Activated effector memory CD4-positive, alpha-beta T cell treated with Interleukin-2 at 50 U/mL for 16 hours (primary cell): ENCODE results near the gene TTI1.

Experiments used
- DNase-seq: peaks from one replicate; pipeline ENCODE4 v3.0.0-alpha.2; 2020

TTI1 gene

DNA sequence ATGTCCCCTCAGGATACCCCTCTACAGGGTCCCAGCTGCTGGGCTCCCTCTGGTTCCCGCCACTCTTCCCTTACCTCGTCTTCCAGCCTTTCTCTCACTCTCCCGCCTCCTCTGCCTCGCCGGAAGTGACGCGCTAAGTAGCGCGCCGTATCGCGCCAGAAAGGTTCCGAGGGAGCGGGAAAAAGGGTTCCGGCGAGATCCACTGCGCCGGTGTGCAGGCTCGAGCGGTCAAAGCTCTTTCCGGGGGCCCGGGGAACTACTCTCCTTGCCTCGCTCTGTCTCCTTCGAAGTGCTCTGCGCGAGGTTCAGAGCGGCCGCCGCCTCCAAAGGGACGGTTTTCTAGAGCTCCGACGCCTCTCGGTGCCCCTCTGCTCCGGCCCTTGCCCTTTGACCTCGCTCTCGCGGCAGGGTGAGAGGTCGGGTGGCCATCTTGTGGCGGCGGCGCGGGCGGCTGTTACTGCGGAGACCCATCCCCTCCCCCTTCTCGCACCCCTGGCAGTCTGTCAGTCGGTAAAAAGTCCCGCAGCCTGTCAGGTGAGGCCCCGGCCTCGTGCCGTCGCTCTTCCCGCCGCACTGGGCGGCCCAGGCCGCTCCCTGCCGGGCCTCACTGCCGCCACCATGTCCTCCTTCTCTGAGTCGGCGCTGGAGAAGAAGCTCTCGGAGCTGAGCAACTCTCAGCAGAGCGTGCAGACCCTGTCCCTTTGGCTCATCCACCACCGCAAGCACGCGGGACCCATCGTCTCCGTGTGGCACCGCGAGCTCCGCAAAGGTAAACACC, at the start of gene TTI1, which contains the start of gene RPRD1B:
TTI1 (minus strand) TSS at position 127 of the 778 bp plus-strand sequence. CDS start 19,640 bp downstream, outside the sequence.
RPRD1B (plus strand) TSS at position 417 of the 778 bp plus-strand sequence; CDS start at position 619, 202 bp downstream.
- peak; percentile 83 for DNase-seq

- DNase-seq: no peak
Measured at GRCh38 chr20:38082894-38083293, 49.6 kb upstream of the TTI1 start.

DNA sequence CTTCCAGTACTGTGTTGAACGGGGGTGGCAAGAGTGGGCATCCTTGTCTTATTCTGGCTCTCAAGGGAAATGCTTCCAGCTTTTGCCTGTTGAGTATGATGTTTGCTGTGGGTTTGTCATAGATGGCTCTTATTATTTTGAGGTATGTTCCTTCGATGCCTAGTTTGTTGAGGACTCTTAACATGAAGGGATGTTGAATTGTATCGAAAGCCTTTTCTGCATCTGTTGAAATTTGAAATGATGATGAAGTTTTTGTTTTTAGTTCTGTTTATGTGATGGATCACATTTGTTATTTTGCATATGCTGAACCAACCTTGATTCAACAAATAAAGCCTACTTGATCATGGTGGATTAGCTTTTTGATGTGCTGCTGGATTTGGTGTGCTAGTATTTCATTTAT, 48.3 kb upstream of the TTI1 start:
- DNase-seq: no peak

DNA sequence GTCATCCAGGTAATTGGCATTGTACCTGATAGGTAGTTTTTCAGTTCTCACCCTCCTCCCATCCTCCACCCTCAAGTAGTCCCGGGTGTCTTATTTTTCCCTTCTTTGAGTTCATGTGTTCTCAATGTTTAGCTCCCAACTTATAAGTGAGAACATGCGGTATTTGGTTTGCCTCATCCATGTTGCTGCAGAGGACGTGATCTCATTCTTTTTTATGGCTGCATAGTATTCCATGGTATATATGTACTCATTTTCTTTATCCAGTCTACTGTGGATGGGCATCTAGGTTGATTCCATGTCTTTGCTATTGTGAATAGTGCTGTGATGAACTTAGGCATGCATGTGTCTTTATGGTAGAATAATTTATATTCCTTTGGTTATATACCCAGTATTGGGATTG, 46.1 kb upstream of the TTI1 start:
- DNase-seq: no peak

DNA sequence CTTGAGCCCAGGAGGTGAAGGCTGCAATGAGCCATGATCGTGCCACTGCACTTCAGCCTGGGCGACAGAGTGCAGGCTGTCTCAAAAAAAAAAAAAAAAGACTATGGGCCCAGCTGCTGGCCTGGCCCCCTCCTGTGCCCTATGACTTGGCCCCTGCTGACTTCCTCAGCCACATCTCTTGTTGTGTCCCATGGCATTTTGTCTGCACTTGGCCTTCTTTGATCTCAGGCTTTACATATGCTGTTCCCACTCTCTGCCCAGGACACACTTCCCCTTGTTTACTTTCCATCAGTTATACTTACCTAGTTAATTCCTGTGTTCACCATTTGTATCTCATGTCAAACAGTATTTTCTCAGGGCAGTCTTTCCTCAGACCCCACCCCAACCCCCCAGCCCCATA, 44.8 kb upstream of the TTI1 start:
- no peak for DNase-seq

DNA sequence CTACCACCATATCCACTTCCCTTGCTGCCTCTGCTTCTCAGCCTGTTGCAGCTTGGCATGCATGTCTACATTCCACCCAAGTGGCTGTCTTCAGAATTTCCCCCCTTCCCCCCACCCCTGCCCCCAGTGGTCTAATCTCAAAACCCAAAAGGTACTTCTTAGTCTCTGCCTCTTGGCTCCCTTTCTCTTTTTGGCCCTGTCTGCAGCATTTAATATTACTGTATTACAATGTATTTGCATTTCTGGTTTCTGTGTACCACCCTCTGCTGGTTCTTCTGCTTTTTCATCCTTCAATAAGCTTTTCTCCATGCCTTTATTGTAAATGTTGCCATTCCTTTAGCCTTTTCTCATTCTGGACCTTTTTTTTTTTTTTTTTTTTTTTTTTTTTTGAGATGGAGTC, 43.3 kb upstream of the TTI1 start:
- DNase-seq: no peak

GRCh38 chr20:38075161-38075998, 42.1 kb upstream of the TTI1 start:
- DNase-seq: no peak

DNA sequence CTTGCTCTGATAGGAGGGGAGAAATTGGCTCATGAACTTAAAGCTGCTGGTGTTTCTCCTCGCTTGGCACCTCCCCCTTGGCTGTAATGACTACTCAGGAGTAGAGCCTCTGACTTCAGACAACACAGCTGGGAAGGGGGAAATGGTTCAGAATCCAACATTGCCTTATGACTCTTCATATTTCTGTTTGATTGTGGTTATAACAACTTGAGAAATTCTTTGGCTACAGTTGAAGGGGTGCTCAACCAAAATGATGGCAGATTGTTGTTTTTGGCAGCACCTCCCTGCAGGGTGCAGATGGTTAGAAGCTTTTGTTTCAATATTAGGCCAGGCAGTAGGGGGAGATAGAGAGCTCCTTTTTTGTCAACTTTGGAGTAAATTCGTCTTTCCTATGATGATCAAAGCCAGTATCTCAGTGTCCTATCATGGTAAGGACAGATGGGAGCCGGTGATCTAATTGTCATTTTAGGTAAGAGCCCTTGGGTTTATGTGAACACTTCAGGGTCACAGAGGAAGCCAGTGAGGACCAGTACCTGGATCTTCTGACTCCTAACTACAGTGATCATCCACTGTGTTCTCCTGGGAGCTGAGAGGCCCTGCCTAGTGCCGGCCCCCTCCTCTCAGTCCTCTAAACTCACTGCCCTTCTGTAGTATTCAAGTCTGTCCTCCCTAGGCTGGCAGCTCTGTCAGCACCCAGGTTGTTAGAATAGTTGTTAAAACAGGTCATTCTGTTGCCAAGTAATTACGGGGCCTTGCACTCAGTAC, 40.2 kb upstream of the TTI1 start:
- DNase-seq: no peak

DNA sequence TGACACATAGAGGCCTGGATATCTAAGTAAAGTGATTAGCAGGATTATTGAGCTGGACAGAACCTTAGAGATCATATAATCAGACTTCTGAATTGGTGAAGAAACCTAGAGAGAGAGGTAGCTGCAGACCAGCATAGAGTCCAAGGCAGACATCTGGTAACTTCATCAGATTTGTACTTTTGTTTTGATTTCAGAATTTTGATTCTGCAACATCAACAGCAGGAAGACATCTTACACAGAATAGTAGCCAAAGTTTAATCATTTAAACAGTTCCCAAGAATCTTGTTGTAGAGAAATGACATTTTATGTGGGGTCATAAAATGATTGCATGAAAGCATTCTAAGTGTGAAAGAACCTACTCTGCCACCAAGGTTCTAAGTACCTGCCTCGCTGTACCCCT, 39.6 kb upstream of the TTI1 start:
- DNase-seq: no peak

GRCh38 chr20:38067717-38068365, 34.6 kb upstream of the TTI1 start:
- DNase-seq: no peak

DNA sequence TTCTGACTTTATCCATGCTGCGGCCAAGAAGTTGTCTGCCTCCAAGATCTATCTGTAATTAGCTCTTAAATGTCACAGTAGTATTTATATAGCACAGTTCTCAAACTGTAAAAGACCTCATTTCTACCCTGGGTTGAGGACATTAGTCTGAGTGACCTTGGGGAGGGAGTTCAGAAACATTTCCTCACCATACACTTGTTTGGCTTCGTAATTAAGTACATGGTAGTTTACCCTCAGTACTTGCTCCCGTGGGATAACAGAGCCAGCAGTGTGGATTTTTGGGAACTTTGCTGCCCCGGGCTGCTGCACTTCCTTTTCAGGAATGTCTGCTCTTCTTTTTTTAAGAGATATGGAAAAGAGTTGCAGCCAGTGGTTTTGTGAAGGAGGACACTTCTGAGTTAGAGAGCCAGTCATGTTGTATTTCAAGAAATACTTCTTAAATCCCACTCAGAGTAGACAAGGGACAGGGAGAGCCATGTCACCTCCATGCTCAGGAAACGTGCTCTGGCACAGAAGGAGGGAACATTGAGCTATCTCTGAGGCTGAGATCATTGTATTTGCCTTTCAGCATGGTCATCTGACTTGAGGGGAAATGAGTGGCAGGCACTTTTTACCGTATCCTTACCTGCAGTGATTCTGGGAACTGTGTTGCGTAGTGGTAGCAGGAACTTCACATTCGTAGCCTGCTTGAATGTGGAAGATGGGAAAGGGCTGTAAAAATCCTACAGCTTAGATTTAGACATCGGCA, 33.9 kb upstream of the TTI1 start:
- no peak for DNase-seq

DNA sequence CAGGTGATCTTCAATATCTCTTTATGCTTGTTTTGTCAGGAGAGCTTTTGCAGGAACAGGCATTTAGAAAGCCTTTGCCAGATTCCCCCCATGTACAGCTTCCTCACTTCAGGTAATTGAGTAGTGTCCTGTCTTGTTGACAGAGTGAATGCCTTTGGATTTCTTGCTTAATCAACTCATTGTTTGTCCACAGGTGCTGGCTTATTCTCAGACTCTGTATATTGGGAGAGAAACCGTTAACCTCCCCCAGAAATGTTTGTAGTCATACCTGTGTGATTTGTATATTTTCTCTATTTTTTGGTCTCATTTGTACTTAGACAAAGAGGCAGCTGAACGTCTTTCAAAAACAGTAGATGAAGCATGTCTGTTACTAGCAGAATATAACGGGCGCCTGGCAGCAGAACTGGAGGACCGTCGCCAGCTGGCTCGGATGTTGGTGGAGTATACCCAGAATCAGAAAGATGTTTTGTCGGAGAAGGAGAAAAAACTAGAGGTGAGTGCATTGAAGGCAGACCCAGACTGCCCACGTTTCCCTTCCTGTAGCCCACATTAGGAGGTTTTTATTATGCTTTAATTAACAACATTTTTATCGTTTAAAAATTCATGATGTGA, 32.6 kb upstream of the TTI1 start:
- DNase-seq: no peak

- no peak for DNase-seq
Measured at GRCh38 chr20:38063911-38064530, 30.8 kb upstream of the TTI1 start.

- DNase-seq: no peak
Measured at GRCh38 chr20:38062890-38063289, 29.6 kb upstream of the TTI1 start.

- no peak for DNase-seq
Measured at GRCh38 chr20:38061109-38061508, 27.9 kb upstream of the TTI1 start.

GRCh38 chr20:38060536-38060935, 27.3 kb upstream of the TTI1 start:
- DNase-seq: no peak

DNA sequence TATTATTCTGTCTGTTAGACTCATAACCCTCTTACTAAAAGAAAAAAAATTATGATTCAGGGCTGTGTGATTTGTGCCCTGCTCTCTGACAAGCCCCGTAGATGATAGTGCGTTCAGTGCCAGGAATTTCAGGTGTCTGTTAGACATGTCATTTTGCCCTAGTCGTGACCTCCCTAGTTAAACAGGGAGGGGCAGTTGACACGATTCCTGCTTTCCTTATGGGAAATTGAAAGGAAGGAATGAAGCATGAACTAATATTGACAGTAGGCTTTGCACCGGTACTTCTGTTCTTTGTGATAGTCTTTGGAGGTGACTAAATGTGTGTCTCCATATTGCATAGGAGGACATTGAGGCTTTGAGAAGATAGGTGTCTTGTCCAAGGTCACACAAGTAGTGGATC, 26.6 kb upstream of the TTI1 start:
- no peak for DNase-seq

- peak; percentile 55 for DNase-seq
Measured at GRCh38 chr20:38057351-38057972, 24.2 kb upstream of the TTI1 start.

DNA sequence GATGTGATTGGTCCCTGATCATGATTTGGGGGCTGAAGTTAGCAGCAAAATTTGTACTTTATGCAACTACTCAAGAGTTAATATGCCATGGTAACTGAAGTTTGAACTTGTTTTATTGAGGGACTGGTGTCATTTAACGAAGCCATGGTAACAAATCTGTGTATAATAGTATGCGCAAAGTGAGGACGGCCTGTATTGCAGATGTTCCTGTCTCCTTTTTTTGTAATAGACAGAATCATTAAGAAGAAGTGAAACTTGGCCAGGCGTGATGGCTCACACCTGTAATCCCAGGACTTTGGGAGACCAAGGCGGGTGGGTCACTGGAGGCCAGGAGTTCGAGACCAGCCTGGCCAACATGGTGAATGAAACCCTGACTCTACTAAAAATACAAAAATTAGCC, 22.6 kb upstream of the TTI1 start:
- DNase-seq: no peak

GRCh38 chr20:38055294-38055693, 22.0 kb upstream of the TTI1 start:
- DNase-seq: no peak

DNA sequence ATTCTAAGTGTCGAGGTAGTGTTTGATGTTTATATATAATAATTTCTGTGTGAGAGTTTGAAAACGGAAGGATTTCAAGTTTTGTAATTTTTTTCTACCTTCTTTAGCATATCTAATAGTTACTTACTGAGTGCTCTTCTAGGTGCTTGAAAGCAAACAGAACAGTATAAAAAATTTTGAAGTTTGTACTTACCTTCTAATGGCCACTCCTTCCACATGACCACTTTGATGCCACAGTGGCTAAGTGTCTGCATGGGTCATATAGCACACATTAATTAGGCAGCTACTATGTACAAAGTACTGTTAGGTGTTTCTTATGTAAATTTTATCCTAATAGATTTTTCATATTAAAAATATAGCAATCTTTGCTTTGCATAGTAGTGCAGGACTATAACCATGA, 21.4 kb upstream of the TTI1 start:
- no peak for DNase-seq
